Jurkat, Clone E6-1 (cell line): ENCODE measurements around the gene AVP.
A peak's percentile ranks its signal among the peaks of the same experiment; 100 is the strongest.
"Not testable (repeated sequence)": the region's sequence is repeated elsewhere in the genome, so short reads cannot be mapped to it uniquely, and the experiment has no call there.

Experiments used
- DNase-seq: peaks from one replicate; pipeline ENCODE4 v3.0.0-alpha.2; 2011; ENCODE audit warnings: low read depth, low spot score
- H3K4me3 ChIP-seq: 2 replicates; pipeline ENCODE4 v1.5.1; 2011; ENCODE audit warnings: mild to moderate bottlenecking, low read length, control low read depth, moderate library complexity

Gene AVP

DNA sequence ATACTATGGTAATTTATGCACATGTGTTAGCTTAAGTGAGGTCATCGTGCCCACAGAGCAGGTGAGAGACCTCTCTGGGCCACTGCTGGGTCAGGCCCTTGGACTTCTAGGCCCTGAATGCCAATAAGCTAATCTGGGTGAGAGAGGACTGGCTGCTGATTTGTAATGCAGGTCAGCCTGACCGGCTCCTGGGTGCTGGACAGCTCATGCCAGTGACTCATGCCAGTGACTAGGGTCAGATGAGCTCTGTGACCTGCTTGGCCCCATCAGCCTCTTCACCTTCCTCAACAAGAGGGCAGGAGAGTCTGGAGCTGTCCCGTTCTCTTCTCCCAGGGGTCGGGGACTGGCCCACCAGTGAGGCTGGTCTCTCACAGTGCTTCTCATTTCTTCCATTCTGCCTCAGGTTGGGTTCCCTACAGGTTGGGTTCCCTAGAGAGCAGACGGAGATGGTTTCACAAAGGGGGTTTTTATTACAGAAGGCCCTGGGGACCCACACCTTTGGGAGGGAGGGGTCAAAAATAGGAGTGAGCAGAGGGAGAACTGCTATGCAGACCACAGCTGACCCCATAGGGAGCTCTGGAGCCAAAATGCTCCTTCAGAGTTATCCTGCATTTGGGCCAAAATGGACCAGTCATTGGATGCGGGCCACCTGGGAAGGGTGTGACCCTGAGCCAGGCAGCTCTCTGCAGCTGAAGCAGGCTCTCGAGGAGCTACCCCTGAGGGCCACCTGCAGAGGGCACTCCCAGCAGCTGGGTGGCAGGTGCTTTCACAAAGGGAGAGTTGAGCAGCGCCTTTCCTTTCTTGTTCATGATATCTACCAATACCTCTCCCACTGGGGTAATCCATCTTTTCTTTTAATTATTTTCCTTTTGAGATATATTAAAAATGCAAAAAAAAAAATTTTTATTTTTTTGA is 15.3 kb downstream of the AVP start:
- H3K4me3 ChIP-seq, result no peak overlapping the region
- DNase-seq, result no peak

DNA sequence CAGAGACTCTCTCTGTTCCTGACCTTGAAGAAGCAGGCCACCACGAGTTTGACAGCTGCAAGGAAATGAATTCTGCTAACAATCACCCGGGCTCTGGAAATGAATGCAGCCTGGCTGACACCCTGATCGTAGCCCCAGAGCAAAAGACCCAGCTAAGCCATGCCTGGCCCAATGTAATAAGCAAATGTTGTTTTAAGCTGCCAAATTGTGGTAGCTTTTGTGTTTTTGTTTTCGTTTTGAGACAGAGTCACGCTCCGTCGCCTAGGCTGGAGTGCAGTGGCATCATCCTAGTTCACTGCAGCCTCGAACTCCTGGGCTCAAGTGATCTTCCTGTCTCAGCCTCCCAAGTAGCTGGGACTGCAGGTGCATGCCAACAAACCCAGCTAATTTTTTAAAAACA is 16.4 kb downstream of the AVP start:
- no peak overlapping the region for H3K4me3 ChIP-seq
- no peak for DNase-seq

DNA sequence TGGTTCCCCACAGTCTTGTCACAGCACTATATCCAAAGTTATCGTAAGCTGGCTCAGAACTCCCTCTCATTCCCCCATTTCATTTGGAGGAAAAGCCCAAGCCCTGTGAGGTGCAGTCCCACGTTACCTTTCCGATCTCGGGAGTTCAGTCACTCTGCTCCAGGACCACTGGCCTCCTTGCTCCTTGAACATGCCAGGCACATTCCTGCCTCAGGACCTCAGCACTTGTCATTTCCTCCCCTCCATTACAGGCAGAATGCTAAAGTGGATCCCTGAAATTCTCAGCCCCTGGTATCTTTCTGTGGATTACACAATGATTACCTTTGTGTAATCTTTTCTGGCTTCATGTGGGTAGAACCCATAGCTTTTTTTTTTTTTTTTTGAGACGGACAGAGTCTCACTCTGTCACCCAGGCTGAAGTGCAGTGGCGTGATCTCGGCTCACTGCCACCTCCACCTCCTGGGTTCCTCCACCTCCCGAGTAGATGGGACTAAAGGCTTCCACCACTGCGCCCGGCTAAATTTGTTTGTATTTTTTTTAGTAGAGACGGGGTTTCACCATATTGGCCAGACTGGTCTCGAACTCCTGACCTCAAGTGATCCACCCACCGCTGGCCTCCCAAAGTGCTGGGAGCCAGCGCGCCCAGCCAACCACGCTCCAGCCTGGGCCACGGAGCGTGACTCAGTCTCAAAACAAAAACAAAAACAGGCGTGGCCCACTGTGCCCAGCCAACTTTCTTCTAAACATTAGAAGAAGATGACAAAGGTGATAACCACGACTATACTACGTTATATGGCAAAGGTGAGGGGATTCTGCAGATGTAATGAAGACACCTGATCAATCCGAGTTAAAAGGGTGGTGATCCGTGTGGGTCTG is 17.1 kb downstream of the AVP start:
- DNase-seq, result no peak

DNA sequence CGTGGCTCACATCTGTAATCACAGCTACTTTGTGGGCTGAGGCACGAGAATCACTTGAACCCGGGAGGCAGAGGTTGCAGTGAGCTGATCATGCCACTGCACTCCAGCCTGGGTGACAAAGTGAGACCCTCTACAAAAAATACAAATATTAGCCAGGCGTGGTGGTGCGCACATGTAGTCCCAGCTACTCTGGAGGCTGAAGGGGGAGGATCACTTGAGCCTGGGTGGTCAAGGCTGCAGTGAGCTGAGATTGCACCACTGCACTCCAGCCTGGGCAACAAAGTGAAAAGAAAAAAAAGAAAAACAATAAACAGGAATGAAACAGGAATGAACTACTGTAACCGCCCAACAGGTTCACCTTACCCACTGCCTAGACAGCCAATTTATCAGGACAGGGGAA is 20.4 kb downstream of the AVP start:
- not testable (repeated sequence) for H3K4me3 ChIP-seq

More for the DNA sequence above, 17.1 kb downstream of the AVP start:
- no peak overlapping the region for H3K4me3 ChIP-seq

DNA sequence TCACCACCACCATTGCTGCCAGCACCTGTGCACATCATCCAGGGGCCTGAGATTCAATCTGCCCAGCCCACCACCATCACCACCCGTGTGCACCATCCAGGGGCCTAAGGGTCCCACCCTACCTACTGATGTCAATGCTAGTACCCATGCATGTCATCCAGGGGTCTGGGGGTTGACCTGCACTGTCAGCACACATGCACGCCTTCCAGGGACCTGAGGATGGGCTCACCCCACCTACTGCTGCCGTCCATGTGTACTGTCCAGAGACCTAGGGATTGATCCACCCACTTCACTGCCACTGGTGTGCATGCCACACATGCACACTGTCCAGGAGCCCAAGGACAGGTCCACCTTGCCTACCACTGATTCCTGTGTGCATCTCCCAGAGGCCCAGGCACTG is 25.0 kb downstream of the AVP start:
- DNase-seq, result no peak
- H3K4me3 ChIP-seq, result no peak overlapping the region

More for the DNA sequence above, 20.4 kb downstream of the AVP start:
- DNase-seq, result not testable (repeated sequence)

DNA sequence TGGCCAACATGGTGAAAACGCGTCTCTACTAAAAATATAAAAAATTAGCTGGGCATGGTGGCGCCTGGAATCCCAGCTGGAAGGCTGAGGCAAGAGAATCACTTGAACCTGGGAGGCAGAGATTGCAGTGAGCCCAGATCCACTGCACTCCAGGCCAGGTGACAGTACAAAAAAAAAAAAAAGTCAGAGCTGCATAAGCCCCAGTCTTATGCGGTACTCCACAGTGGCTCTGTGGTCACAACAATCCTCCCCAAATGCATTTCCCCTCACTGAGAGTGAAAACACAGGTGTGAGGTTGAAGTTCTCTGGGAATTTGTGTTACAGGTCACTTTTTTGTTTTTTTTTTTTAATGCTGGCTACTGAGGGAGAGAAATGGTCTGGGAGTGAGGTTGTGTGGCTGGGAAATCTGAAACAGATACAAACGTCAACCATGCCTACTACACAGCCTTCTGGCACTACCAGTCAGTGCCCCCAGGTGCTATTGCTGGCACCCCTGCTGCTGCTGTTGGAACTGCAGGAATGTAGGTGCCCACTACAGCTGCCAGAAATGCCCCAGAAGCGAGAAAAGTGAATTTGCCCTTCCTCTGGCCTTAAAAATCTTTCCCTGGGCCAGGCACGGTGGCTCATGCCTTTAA is 33.0 kb downstream of the AVP start:
- peak; percentile 71 for DNase-seq
- H3K4me3 ChIP-seq, result no peak overlapping the region

DNA sequence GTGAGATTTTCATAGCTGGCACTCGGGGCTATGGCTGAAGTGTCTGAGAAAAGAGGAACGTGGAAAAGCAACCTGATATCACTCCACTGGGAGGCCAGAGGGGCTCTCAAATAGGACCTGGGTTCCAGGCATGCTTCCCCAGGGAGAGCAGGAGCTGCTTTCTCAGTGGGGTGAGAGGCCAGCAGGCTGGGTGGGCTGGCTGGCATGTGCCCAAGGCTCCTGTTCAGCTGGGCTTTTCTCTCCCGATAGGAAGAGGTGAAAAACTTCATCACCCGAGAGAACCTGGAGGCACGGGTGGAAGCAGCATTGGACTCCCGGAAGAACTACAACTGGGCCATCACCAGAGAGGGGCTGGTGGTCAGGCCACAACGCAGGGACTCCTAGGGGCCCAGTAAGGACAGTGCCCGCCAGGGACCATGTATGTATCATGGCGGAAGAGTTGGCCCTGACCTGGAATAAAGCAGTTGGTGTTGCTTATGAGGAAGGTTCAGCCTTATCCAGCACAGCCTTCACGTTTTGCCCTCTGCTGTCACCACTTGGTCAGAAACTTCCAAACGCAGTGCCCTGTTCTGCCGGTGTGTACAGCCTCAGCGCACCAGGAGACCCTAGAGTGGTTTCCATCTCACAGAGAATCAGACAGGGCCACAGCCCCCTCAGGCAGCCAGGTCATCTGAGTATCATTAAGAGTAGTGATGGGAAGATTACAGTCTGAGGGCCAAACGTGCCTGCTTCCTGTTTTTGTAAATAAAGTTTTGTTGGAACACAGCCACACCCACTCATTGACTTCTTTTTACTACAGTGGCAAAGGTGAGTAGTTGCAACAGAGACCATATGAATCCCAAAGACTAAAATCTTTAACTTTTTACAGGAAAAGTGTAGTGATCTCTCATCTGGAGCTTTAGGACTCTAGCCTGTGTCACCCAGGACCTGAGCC is 36.8 kb downstream of the AVP start:
- DNase-seq, result no peak
- no peak overlapping the region for H3K4me3 ChIP-seq

DNA sequence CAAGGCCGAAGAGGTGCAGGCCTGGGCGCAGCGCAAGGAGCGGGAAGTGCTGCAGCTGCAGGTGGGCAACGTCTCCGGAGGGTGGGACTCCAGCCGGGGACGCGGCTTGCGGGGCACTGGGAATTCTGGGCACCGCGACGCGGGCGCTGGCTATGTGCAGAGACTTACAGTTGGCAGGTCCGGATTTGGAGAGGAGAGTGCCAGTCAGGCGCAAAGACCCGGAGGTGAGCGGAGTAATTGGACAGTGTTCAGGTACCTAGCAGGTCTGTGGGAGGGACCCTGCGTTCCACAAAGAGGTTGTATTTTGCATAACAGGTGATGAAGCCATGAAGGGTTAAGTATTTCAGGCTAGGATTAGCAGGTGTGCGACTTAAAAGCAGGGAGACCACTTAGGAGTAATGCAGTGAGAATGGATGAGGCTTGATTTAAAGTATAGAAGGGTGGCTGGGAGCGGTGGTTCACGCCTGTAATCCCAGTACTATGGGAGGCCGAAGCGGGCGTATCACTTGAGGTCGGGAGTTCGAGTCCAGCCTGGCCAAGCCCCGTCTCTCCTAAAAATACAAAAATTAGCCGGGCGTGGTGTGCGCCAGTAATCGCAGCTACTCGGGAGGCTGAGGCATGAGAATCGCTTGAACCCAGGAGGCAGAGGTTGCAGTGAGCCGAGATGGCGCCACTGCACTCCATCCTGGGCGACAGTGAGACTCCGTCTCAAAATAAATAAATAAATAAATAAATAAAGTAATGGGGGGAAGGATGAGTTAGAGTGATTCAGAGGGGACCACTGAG is 37.7 kb downstream of the AVP start:
- peak overlapping the region; percentile 83 for H3K4me3 ChIP-seq
- DNase-seq, result no peak

DNA sequence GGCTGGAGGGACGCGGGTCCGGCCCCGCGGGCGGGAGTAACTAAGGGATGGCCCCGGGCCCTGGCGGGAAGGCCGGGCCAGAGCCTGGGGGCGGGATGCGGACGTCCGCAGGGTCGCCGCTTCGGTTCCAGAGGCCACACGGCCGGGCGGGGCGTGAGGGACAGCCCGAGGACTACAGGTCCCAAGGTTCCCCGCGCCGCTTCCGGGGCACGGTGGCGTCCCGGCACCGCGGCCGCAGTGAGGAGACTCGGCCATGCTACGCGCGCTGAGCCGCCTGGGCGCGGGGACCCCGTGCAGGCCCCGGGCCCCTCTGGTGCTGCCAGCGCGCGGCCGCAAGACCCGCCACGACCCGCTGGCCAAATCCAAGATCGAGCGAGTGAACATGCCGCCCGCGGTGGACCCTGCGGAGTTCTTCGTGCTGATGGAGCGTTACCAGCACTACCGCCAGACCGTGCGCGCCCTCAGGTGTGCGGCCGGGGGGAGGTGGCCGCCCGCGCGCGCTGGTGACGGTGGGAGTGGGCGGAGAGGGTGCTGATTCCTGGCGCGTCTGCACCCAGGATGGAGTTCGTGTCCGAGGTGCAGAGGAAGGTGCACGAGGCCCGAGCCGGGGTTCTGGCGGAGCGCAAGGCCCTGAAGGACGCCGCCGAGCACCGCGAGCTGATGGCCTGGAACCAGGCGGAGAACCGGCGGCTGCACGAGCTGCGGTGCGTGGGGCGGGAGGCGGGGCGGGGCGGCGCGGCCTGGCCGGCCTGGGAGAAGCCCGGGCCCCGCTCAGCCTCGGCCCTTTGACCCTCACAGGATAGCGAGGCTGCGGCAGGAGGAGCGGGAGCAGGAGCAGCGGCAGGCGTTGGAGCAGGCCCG is 38.5 kb downstream of the AVP start, which contains the start of gene MRPS26:
TSS of gene MRPS26 (plus strand) at position 237 of the 861 bp plus-strand sequence. CDS start at position 254, 17 bp downstream.
- peak within 1 kb of the TSS; percentile 83 for H3K4me3 ChIP-seq
- peak; percentile 50 for DNase-seq

DNA sequence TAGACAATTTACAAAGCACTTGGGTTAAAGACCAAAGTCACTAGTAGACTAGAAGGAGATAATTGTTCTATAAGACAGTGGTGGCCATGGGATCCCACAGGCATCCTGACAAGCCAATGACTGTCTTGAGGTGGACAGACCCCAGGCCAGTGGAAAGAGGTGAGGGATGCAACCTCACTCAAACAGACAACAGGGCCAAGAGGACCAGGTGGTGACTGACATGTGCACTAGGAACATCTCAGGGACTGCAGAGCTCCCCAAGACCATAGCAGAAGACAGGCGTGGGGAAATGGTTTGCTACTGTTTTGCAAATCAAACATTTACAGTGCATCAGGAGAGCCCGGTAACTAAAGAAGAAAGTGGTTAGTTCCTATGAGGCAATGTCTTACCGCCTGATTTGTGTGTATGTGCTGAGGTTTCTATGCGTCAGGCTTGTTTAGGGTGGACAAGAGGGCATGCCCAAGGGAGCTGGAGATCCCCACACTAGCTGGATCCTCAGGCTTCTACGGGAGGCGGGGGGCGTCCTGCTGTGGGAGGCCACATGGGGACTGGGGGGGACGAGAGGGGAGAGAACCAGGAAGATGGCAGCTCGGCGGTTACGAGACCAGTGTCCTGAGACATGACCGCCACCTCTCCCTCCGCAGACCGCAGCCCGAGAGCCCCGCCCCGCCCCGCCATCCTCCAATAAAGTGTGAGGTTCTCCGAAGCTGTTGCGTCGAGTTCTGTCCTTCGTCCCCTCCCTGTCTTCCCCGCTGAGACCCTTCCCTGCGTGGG is 39.3 kb downstream of the AVP start:
- no peak for DNase-seq
- peak overlapping the region; percentile 83 for H3K4me3 ChIP-seq

DNA sequence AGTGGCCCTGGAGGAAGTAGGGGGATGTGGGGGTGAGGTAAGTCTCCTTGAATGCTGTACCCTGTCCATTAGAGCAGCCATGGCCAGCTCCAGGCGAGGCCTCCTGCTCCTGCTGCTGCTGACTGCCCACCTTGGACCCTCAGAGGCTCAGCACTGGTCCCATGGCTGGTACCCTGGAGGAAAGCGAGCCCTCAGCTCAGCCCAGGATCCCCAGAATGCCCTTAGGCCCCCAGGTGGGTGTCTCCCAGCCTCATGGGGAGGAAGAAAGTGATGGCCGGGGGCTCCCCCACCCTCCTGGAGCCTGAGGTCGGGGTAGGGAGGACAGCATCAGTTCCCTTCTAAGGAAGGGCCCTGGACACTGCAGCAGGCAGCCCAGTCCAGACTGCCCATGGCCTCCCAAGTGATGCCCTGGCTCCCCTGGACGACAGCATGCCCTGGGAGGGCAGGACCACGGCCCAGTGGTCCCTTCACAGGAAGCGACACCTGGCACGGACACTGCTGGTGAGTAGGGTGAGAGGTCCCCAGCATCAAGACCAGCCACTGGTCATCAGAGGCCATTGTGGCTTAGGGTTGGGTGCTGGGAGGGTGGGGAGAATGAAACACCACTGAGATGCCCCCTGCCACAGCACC is 40.1 kb downstream of the AVP start:
- no peak overlapping the region for H3K4me3 ChIP-seq
- DNase-seq, result no peak

DNA sequence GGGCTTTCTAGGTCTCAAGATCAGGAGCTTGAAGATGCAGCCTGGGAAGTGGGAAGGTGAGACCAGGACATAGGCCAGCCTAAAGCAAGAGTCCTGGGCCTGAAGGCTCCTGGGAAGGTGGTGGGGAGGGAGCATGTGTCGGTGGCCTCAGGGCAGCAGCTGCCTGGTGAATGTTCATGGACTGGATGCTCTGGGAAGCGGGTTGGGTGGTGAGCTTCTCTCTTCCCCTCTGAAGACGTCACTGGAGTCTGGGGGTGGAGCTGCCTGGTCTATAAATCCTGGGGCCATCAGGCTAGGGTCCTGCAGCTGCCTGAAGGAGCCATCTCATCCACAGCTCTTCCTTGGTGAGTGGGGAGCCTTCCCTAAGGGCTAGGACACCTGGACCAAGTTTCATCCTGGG is 41.2 kb downstream of the AVP start, which contains the start of gene GNRH2:
TSS of gene GNRH2 (plus strand) at position 301 of the 400 bp plus-strand sequence. CDS start 793 bp downstream, outside the sequence.
- DNase-seq, result no peak
- H3K4me3 ChIP-seq, result no peak within 1 kb of the TSS

DNA sequence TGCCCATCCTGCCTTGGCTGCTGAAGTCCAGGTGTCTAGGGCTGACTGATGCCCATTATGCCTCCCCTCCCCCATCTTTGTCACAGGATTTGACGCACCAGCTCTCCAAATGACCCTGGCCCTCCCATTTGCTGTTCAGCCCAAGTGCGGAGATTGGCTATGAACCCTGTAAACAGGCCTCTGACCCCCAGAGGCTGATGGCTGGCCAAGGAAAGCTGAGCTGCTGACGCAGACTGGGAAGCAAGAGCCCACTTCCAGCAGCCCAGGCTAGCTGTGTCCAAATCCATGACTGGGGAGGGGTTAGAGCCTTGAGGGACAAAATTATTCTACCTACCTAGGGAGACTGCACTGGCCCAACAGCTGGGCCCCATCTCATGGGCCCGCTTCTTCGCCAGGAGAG is 41.9 kb downstream of the AVP start:
- no peak overlapping the region for H3K4me3 ChIP-seq
- no peak for DNase-seq

DNA sequence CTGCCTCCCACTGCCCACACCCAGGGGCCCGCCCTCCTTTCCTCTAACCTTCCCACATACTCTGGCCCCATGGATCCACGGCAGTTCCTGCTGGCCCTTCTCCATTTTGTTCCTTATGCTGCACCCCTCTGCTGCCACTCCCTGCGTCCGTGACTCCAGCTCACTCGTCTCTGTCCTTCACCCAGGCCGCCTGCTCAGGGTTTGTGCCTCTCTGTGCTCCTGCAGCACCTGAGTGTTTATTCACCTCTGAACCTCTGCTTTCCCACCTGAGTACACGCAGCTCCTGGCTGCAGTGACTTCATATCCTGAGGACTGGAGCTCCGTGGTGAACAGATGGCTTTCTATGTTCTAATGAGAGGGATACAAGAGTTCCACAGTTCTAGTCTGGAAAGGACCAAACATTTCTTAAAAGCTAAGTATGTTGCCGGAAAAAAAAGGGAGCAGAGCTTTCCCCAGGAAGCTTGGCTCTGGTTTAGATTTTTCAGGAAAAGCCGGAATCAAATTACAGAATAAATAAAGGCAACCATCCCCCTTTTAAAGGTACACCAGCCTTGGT is 42.6 kb downstream of the AVP start:
- no peak overlapping the region for H3K4me3 ChIP-seq
- DNase-seq, result no peak

DNA sequence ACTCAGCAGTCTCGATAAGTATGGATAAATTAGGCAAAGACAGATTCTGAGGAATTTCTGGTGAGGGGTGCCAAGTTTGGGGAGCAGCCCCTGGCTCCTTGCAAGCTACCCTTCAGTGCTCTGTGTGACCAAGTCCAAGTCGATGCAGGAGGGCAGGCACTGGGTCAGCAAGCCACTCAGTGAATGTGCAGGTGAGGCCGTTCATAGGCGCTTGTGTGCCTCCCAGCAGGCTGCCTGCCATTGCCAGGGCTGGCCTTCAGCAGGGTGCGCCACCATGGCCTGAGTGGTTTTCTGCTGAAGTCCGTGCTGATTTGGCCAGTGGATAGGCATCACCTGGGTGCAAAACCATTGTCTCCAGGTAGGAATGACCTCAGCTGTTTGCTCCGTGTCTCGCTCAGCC is 44.4 kb downstream of the AVP start:
- no peak for DNase-seq
- no peak overlapping the region for H3K4me3 ChIP-seq
